HG02938 (cell line): Measurements from ENCODE around the gene LANCL2.
A peak's percentile ranks its signal among the peaks of the same experiment; 100 is the strongest.
"Not testable (repeated sequence)": the region's sequence is repeated elsewhere in the genome, so short reads cannot be mapped to it uniquely, and the experiment has no call there.

Experiments used
- ATAC-seq: cut with Tn5 transposase; IDR thresholded peaks from one replicate; pipeline ENCODE4 v1.9.1; 2021; ENCODE audit warnings: mild to moderate bottlenecking, moderate library complexity; ENCODE audit not compliant: unreplicated experiment

Gene LANCL2

GRCh38 chr7:55400191-55400590 is 35.1 kb downstream of the LANCL2 start:
- no peak for ATAC-seq

GRCh38 chr7:55402506-55402905 is 37.4 kb downstream of the LANCL2 start:
- ATAC-seq = not testable (repeated sequence)

GRCh38 chr7:55405856-55406541 is 40.9 kb downstream of the LANCL2 start:
- ATAC-seq = no peak

GRCh38 chr7:55409482-55410225 is 44.5 kb downstream of the LANCL2 start:
- ATAC-seq = no peak

GRCh38 chr7:55410667-55411239 is 45.6 kb downstream of the LANCL2 start:
- ATAC-seq = no peak

GRCh38 chr7:55411844-55412243 is 46.7 kb downstream of the LANCL2 start:
- ATAC-seq = no peak

GRCh38 chr7:55413442-55413841 is 48.3 kb downstream of the LANCL2 start:
- no peak for ATAC-seq

- peak; percentile 89 for ATAC-seq
Observed at GRCh38 chr7:55415173-55415778, 50.1 kb downstream of the LANCL2 start.

GRCh38 chr7:55417456-55417855 is 52.3 kb downstream of the LANCL2 start:
- not testable (repeated sequence) for ATAC-seq

- no peak for ATAC-seq
Observed at GRCh38 chr7:55420530-55420929, 55.4 kb downstream of the LANCL2 start.

- ATAC-seq = no peak
Observed at GRCh38 chr7:55423277-55423711, 58.2 kb downstream of the LANCL2 start.

- ATAC-seq = no peak
Observed at GRCh38 chr7:55423891-55424290, 58.8 kb downstream of the LANCL2 start.

GRCh38 chr7:55425141-55425752 is 60.1 kb downstream of the LANCL2 start:
- no peak for ATAC-seq

GRCh38 chr7:55426676-55427075 is 61.5 kb downstream of the LANCL2 start:
- ATAC-seq = no peak

GRCh38 chr7:55427342-55427741 is 62.2 kb downstream of the LANCL2 start:
- no peak for ATAC-seq

GRCh38 chr7:55427800-55428199 is 62.7 kb downstream of the LANCL2 start:
- ATAC-seq = no peak

- ATAC-seq = no peak
Observed at GRCh38 chr7:55429835-55430499, 64.8 kb downstream of the LANCL2 start.

GRCh38 chr7:55431898-55432297 is 66.8 kb downstream of the LANCL2 start:
- no peak for ATAC-seq

- ATAC-seq = no peak
Observed at GRCh38 chr7:55432506-55432905, 67.4 kb downstream of the LANCL2 start.

GRCh38 chr7:55432939-55433784 is 68.0 kb downstream of the LANCL2 start:
- ATAC-seq = peak; percentile 58
